ENCODE results near the gene MAP4K4.
"Not testable (repeated sequence)": the region's sequence is repeated elsewhere in the genome, so short reads cannot be mapped to it uniquely, and the experiment has no call there.

Gene MAP4K4

GRCh38 chr2:101745711-101746694 lies 48.5 kb downstream of the MAP4K4 start:
- no peak for DNase-seq

- DNase-seq = no peak
Observed at GRCh38 chr2:101748000-101748399, 50.5 kb downstream of the MAP4K4 start.

GRCh38 chr2:101748462-101748861 lies 51.0 kb downstream of the MAP4K4 start:
- not testable (repeated sequence) for DNase-seq

GRCh38 chr2:101750688-101751087 lies 53.2 kb downstream of the MAP4K4 start:
- no peak for DNase-seq

- DNase-seq = no peak
Observed at GRCh38 chr2:101751276-101751815, 53.8 kb downstream of the MAP4K4 start.

GRCh38 chr2:101751875-101752619 lies 54.5 kb downstream of the MAP4K4 start:
- DNase-seq = no peak

GRCh38 chr2:101752716-101753616 lies 55.5 kb downstream of the MAP4K4 start:
- no peak for DNase-seq

- no peak for DNase-seq
Observed at GRCh38 chr2:101753720-101754490, 56.4 kb downstream of the MAP4K4 start.

- DNase-seq = no peak
Observed at GRCh38 chr2:101754618-101755017, 57.1 kb downstream of the MAP4K4 start.

GRCh38 chr2:101756266-101756665 lies 58.8 kb downstream of the MAP4K4 start:
- DNase-seq = no peak

- DNase-seq = no peak
Observed at GRCh38 chr2:101758001-101758400, 60.5 kb downstream of the MAP4K4 start.

- no peak for DNase-seq
Observed at GRCh38 chr2:101759162-101759561, 61.7 kb downstream of the MAP4K4 start.

GRCh38 chr2:101762451-101763171 lies 65.1 kb downstream of the MAP4K4 start:
- no peak for DNase-seq

GRCh38 chr2:101763496-101764333 lies 66.2 kb downstream of the MAP4K4 start:
- no peak for DNase-seq

- DNase-seq = no peak
Observed at GRCh38 chr2:101766337-101766736, 68.8 kb downstream of the MAP4K4 start.

- no peak for DNase-seq
Observed at GRCh38 chr2:101766871-101767739, 69.6 kb downstream of the MAP4K4 start.

- DNase-seq = no peak
Observed at GRCh38 chr2:101768556-101769220, 71.2 kb downstream of the MAP4K4 start.

- DNase-seq = not testable (repeated sequence)
Observed at GRCh38 chr2:101769726-101770125, 72.2 kb downstream of the MAP4K4 start.
